Measurements from ENCODE around the gene SUN1.

Gene SUN1

DNA sequence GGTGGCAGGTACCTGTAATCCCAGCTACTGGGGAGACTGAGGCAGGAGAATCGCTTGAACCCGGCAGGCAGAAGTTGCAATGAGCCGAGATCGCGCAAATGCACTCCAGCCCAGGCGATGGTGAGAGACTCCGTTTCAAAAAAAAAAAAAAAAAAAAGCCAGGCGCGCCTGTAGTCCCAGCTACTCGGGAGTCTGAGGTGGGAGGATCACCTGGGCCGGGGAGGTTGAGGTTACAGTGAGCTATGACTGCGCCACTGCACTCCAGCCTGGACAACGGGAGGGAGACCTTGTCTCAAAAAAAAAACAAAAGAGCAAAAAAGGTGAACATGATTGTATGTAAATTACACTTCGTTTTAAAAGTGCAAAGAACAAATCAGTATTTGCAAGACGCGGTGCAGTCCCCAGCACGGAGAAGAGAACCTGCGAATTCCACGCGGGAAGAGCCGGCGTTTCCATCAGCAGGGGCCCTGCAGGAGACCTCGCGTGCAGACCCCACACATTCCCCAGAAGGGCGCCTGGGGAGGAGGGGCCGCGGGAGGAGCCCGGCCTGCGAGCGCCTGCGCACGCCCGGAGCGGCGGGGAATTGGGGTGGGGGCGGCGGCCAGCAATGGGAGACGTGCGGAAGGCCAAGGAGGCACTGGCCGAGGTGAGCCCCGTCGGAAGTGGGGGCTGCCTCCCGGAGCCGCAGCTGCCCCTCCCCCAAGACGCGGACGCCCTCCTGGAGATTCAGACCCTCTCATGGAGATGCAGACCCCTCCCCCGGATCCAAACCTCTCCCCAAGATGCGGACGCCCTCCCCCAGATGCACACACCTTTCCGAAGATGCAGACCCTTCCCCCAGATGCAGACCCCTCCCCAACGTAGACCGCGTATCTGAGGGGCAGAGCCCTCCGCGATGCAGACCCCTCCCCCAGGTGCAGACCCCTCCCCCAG lies 16.7 kb upstream of the SUN1 start:
- DNase-seq, result peak; percentile 74

DNA sequence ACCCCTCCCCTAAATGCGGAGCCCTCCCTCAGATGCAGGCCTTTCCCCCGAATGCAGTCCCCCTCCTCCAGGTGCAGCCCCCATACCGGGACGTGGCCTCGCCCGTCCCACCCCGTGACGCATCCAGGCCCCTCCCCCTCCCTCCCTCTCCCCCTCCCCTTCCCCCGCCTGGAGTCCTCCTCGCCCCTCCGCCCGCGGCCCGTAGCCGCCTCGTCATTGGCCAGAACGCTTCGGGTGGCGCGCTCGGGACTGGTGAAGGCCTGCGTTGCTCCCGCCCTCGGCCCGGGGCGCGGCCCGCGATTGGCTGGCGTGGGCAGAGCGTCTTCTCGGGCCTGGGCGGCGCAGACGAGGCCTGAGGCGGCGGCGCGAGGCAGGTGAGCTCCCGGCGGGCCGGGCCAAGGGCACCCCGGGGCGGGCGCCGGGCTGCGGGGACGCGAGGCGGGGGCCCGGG lies 16.0 kb upstream of the SUN1 start:
- DNase-seq, result peak; percentile 99

DNA sequence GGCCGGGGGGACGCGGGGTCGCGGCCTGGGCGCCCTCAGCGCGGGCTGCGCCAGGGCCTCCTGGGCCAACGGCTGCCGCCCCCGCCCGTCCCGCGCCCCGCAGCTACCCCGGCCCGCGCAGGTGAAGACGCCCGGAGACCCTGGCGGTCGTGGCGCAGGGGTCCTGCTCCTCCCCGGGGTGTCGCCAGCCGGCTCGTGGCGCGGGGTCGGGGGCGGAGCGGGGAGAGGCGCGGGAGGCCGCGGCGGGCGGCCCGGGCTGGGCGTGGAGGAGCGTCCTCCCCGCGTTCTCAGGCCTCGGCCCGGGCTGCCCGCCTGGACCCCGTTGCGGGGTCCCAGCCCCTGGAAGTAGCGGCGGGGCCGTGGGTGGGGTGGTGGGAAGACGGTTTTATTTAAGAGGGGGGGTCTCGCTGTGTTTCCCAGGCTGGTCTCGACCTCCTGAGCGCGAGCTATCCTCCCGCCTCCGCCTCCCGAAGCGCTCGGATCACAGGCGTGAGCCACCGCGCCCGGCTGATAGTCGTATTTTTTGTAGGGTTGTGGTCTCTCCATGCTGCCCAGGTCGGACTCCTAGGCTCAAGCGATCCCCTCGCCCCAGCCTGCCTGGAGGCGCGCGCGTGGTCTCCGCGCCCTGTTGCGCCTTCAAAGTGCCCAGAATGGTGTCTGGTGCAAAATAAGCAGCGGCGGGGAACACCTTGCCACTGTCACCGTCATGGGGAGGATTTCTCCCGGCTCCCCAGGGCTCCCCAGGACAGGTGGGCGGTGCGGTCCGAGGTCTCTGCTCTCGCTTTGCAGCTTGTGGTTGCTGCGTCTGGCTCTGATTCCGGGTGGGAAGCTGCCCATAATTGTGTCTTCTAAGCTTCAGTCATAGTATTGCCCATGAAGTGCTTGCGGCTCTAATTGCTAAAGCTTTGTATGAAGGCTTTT lies 15.3 kb upstream of the SUN1 start:
- peak; percentile 54 for DNase-seq

DNA sequence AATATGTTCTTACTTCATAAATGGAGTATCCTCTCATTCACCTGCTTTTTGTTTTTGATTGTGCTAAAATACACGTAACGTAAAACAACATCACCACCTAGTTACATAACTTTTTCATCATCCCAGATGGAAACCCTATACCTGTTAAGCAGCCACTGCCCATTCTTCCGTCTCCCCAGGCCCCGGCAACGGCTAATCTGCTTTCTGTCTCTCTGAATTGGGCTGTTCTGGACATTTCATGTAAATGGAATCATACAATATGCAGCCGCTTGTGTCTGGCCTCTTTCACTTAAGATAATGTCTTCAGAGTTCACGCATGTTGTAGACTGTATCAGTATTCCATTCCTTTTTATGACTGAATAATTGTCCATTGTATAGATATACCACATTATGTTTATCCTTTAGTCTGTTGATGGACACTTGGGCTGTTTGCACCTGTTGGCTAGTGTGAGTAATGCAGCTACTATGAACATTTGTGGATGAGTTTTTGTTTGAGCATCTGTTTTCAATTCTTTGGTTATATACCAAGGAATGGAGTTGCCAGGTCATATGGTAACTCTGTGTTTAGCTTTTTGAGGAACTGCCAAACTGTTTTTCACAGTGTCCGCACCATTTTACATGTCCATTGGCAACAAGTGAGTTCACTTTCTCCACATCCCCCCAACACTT lies 14.1 kb upstream of the SUN1 start:
- DNase-seq, result no peak

DNA sequence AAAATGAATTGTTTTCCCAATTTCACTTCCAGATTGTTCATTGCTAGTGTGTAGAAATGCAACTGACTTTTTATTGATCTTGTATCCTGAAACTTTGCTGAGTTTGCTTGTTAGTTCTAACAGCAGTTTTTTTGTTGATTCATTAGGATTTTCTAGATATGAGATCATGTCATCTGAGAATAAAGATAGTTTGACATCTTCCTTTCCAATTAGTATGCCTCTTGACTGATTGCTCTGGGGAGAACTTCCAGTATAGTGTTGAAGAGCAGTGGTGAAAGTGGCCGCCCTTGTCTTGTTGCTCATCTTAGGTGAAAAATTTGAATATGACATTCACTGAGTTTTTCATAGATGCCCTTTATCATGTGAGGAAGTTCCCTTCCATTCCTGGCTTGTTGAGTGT lies 11.9 kb upstream of the SUN1 start:
- no peak for DNase-seq

DNA sequence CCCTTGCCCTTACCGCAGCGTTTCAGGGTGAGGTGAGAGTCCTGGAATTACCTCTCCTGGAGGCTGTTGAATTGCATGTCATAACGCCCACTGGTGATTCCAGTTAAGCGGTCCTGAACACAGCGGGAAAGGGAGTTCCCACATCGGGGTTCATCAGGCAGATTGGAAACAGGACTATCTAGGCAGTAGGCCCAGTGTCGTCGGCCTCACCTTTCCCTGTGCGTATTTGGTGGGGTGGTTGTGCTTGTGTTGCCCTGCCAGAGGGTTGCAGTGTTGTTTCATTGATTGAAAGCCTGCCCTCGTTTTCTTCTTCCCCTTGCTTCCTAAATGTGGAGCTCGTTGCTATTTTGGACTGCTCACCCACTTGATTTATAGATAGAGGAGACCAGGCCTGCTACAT lies 10.6 kb upstream of the SUN1 start:
- DNase-seq, result no peak

DNA sequence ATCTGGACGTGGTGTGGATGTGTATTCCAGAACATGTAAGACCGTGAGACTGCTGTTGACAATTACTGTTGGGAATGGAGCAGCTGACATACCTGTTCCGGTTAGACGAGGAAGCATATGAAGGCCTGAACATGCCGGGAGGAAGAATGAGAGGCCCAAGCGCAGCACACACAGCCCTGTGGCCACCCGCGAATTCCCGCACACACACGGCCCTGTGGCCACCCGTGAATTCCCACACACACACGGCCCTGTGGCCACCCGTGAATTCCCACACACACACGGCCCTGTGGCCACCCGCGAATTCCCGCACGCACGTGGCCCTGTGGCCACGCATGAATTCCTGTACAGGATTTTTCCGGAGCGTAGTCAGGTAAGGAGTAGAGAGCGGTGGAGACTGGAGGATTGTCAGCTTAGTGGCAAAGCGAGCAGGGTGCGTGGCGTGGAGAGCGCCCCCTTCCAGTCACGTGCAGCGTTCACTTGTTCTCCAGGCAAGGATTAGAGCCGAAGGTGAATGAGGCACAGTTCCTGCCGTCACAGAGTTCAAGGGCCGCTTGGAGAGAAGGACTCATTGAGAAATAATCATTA lies 9.5 kb upstream of the SUN1 start:
- no peak for DNase-seq

DNA sequence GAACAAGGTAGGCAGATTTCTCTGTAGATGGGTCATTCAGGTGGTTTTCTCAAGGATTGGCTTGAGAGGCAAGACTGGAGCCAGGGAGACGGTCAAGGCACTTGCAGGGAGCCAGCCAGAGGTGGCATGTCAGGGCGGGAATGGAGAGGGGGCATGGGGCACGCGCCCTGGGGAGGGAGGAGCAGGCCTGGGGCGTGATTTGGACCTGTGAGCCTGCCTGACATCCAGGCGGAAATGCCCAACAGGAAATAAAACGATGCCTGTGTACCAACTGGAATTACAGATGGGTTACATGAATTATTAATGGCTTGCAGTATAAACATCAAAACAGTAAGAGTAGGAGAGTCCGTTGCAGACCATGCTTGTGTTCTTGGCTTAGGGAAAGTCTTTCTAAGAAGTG lies 8.6 kb upstream of the SUN1 start:
- DNase-seq, result no peak

DNA sequence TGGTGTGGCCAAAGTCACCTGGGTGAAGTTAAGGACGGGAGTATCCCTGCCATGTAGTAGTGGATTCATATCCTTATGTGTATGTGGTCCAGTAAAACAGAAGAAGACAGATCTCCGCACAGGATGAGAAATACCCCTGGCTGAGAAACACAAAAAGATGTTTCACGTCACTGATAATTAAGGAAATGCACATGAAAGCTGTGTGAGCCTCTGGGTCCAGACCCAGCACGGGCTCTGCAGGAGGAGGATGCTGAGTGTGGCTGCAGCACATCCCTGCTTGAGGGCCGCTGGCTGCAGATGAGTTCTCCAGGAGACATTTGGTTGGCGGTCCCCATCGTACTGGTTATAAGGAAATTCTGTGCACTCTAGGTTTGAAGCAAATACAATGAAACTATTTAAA lies 8.2 kb upstream of the SUN1 start:
- no peak for DNase-seq

DNA sequence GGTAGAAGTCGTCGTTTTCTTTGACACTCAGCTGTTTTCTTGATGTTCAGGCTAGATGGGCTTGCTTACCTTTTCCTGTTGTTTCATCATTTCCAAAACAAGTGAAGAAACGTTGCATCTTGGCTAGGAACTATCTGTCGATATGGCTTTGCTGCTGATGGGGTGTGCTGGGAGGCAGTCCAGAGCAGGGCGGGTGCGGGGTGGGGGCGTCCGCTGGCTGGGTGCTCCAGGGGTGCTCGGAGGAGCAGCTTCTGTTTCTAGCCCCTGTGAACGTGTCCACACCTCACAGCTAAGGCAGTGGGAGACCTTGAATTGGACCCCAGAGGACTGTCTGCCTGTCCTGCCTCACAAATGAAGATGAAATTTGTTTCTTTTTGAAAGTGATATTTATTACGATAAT lies 7.6 kb upstream of the SUN1 start:
- no peak for DNase-seq

DNA sequence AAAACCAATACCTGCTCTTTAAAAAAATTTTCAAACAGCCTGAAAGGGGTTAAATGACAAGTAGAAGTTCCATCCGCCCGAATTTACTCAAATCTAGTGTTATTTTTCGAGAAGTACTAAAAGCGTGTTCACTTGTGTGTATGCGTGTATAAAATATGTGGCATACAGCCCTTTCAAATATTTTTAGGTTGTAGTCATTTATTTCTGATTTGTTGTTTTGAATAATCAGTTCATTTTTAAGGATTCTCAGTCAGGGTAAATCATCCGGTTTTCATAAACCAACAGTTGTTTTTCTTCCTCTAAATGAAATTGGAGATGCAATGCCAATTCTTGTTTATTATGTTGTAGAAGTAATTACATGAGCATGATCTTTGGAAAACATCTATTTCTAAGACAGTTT lies 6.9 kb upstream of the SUN1 start:
- no peak for DNase-seq

DNA sequence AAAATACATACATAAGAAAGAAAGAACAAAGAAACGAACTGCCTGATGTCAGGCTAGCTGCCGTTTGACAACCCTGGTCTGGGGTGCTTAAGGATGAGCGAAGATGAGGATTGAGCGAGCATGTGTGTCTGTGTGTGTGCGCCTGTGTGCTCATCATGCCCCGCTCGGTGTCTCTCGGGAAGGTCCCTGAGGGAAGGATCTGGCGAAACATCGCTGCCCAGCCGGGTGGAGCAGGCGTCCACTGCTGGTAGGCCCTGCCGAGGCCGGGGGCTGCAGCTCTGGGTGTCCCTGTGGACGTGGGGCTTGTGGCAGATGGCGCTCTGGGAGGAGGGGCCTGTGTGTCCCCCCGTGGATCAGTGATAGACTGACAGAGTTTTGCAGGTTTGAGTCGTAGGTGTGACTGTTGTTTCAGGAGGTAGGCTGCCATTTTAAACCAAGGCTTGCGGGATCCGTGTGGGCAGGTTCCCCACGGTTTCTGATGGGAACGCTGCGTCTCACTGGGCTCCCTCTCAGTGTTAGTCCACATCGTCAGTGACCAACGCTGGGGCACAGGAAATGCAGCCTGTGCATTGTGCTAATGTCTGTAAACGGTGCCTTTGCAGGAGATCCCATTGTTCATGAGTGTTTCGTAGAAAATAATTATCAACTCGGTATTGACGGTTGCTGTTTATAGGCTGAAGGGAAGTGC lies 5.9 kb upstream of the SUN1 start:
- DNase-seq, result no peak

DNA sequence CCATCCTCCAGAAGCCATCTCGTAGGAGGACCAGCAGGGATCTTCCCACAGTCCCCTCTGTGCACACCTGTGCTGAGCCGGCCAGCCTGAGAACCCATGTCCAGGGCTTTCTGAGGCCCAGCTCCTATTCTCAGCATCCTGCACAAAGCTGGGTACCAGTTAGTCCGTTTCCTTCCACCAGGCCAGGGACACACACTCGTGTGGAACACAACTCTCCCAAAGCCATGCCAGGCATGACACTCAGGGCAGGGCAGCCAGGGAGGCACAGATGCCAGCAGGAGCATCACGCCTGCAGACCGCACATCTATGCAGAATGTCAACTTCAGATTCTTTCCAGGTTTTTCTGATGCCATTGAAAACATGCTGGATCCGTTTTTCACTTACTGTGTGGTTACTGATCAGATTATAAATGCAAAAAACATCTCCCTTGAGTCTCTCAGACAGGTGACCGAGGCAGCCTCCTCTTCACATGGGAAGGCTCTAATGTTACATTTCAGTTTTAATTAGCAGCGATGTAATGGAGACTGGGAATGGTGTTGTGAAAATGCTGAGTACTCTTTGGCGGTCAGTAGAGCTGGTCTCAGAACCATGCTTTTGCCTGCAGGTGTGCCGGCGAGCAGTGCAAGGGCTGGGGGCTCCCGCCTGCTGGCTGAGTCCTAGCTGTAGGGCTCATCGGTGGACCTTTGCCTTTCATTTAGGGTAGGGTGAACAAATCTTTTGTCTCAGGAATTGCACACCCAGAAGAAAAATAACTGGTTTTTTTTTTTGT lies 3.3 kb upstream of the SUN1 start:
- no peak for DNase-seq

DNA sequence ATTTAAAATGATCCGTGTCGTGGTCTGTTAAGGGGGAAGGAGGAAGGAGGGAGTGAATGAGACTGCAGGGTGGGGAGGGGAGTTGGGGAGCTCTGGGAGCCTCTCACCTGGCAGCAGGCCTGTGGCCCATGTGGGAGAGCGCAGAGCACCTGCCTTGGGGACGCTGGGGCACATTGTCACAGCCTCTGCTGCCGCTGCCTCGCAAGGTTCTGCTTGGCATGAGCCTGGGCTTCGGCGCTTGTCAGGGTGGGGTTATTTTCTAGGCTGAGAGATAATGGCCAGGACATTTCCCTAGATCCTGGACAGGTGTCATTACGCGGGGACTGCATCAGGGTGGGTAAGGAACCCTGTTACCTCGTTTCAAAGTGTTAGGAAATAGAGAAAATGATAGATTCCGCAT lies 2.2 kb upstream of the SUN1 start:
- no peak for DNase-seq

DNA sequence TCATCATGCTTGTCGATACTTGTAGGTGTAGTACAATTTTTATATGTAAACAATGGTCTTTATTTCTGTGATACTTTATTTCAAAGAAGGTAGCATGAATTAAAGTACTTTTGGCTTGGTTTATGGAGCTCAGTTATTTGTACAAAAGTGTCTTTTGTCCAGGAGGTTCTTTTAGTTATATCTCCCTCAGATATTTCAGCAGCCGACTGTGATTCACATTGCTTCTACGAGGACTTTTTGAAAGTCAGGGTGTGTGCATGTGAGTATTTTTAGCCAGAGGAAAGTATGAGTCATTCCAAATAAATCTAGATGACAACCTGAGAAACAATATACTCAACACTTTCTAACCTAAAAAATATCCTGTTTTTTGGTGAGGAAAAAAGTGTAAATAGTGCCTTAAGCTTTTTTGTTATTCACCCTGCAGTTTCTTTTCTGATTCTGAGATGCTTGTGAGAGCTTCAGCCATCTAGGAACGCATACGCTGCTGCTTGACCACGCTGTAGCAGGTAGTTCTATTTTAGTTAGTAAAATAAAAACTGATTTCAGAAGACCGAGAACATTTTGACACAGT lies 595 bp upstream of the SUN1 start:
- no peak for DNase-seq

DNA sequence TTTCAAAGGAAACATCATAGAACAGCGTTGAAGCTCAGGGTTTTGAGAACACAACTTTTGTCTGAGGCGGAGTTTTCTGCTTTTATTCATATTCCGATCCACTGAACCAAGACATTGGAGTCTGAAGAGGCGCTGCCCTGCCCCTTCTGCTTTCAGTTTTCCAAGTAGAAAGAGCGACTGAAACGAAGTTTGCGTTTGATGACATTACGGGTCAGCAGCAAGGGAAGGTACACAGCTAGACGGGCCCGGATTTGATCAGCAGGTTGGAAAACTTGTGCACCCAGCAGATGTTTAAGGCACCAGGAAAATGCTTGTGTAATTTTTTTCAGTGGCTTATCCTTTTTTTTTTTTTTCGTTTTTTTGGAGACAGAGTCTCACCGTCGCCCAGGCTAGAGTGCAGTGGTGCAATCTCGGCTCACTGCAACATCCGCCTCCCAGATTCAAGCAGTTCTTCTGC lies 720 bp downstream of the SUN1 start:
- no peak for DNase-seq

DNA sequence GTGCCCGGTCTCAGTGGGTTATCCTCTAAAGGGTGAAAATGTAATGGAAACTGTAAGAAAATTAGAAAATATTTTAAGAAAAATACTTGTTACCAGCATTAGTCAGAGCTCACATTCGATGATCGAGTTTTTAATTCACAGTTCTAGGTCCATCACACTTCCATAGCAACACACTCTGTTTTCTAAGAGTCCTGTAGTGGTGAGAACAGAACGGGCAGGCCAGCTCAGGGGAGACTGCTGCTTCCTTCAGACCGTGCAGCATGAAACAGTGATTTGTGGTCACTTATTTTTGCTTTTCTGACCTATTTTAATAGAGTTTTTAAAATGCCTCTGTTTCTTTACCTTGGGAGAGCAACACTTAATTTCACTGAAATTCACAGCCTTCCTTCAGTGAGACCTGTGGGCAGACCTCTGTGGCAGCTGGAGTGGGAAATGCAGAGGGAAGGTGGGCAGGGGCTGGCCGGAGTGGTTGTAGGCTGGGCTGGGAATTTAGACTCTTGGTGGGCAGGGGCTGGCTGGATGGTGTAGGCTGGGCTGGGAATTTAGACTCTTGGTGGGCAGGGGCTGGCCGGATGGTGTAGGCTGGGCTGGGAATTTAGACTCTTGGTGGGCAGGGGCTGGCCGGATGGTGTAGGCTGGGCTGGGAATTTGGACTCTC lies 1.5 kb downstream of the SUN1 start:
- DNase-seq, result no peak

DNA sequence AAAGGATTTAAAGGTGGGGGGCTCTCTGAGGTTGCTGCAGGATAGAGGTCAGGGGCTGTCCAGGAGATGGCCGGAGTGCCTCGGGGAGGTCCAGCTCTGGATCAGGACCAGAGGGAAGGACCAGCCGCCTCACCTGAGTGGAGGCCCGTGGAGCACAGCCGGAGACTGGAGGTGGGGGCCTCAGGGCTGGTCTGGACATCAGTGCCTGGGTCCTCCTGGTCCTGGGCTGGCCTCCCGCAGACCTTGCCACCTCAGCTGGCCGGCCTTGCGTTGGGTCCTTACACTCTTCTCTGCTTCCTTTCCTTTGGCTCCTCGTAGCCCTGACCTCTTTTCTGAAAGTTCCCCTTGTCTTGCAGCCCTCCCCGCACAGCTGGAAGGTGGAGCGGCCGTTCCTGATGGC lies 2.0 kb downstream of the SUN1 start:
- no peak for DNase-seq

DNA sequence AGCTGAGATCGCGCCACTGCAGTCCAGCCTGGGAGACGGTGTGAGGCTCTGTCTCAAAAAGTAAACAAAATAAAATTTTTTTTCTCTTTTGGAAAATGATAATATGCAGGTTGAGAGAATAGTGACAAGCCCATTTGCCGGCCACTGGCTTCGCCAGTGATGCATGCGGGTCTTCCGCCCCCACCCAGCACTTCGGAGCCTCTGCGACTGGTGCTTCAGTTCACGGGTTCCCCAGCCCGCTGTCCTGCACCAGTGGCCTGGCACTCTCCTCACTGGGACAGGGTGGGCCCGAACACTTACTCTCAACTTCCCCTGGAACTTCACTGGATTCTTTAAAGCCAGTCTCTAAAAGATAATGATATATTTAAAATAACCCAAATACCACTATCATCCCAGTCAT lies 2.7 kb downstream of the SUN1 start:
- no peak for DNase-seq
